LNCaP clone FGC (cell line): ENCODE measurements around the gene TUNAR.

Experiments used
- DNase-seq: peaks from one replicate; pipeline ENCODE4 v3.0.0-alpha.2; 2011; ENCODE audit warnings: low read depth
- H3K4me3 ChIP-seq: 2 replicates; pipeline ENCODE4 v1.5.1; 2011; ENCODE audit warnings: mild to moderate bottlenecking, low read depth, low read length, control low read depth
- TF ChIP-seq, protein P1 (sequence below): IDR thresholded peaks from 2 replicates; pipeline ENCODE4 v1.5.1; 2012; ENCODE audit warnings: mild to moderate bottlenecking; ENCODE audit not compliant: control insufficient read depth, insufficient read depth; ENCODE audit errors: extremely low read depth

TUNAR gene

DNA sequence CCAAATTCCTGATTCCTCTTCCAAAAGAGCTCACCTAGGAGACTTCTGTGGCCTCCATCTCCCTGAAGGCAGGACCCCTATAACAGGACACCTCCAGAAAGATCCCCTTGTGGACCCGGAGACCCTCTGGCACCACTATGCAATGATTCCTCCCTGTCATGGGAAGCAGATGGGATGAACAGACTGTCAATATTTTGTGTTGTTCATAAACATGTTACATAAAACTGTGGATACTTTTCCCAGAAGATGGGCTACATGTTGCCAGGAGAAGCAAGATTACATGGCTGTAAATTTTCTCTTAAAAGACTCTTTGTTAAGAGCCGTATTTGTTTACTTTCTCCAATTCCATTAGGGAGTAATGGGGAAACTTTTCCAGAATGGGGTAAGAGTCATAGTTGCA lies 52.1 kb downstream of the TUNAR start:
- H3K4me3 ChIP-seq, result no peak overlapping the region
- DNase-seq, result no peak
- TF ChIP-seq, protein P1, sequence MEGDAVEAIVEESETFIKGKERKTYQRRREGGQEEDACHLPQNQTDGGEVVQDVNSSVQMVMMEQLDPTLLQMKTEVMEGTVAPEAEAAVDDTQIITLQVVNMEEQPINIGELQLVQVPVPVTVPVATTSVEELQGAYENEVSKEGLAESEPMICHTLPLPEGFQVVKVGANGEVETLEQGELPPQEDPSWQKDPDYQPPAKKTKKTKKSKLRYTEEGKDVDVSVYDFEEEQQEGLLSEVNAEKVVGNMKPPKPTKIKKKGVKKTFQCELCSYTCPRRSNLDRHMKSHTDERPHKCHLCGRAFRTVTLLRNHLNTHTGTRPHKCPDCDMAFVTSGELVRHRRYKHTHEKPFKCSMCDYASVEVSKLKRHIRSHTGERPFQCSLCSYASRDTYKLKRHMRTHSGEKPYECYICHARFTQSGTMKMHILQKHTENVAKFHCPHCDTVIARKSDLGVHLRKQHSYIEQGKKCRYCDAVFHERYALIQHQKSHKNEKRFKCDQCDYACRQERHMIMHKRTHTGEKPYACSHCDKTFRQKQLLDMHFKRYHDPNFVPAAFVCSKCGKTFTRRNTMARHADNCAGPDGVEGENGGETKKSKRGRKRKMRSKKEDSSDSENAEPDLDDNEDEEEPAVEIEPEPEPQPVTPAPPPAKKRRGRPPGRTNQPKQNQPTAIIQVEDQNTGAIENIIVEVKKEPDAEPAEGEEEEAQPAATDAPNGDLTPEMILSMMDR, result no peak

DNA sequence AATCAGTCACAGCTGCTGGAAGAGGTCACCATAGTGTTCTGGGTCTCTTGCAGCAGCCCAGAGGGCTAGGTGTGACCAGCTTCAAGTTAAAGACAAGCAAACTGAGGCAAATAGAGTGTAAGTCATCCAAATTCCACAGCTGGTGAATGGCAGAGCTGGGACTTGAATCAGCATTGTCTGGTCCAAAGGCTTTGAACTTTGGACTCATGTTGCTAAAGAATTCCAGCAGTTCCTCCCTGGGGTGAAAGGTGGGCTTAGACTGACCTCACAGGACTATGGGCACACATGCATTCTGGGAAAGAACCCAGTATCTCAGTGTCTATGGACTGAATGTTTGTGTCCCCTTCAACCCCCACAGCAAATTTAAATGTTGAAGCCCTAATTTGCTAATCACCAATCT lies 54.8 kb downstream of the TUNAR start:
- no peak overlapping the region for H3K4me3 ChIP-seq
- TF ChIP-seq, protein P1, result no peak

GRCh38 chr14:95935228-95935822 lies 58.7 kb downstream of the TUNAR start:
- no peak for DNase-seq
- TF ChIP-seq, protein P1, result no peak
- H3K4me3 ChIP-seq, result no peak overlapping the region

More for the DNA sequence above, 54.8 kb downstream of the TUNAR start:
- DNase-seq, result no peak

DNA sequence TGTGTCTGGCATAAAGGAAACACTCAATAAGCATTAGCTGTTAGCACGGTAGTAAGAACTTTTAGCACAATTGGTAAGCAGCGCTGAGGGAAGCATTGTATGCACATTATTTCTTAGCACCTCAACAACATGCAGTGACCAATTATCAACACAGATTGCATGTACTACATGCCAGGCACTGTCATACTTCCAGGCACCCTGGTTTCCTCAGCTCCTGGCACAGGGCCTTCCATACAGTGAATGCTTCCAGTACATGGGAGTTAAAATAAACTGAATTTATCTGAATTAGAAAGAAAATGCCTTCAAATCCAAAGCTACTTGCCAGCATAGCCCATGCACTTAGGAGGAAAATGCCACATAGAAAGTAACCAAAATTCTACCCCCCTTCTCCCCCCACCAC lies 59.4 kb downstream of the TUNAR start:
- TF ChIP-seq, protein P1, result no peak
- no peak for DNase-seq
- H3K4me3 ChIP-seq, result no peak overlapping the region

- TF ChIP-seq, protein P1, result no peak
- no peak for DNase-seq
These were observed 62.7 kb downstream of the TUNAR start for GRCh38 chr14:95939335-95939734.

GRCh38 chr14:95941897-95942296 lies 65.3 kb downstream of the TUNAR start:
- no peak overlapping the region for H3K4me3 ChIP-seq
- DNase-seq, result no peak
- TF ChIP-seq, protein P1, result no peak

More at GRCh38 chr14:95939335-95939734, 62.7 kb downstream of the TUNAR start:
- no peak overlapping the region for H3K4me3 ChIP-seq

DNA sequence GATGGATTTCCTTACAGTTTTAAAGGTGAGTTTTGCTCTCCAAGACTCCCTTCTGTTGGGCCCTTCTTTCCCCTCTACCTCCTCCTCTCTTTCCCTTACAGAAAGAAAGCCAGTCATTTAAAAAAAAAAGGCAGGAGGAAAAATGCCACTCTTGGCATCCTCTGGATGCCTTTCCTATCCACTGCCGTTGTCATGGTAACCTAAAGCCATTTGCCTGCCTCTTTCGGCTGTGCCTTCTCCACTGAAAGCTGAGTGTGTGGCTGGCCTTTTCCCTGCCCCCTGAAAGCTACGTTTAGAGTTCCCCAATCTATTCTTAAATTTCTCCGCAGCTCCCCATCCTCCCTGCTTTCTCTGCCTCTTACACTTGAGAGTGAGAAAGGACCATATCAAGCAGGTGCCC lies 67.1 kb downstream of the TUNAR start:
- DNase-seq, result no peak
- no peak overlapping the region for H3K4me3 ChIP-seq
- TF ChIP-seq, protein P1, result no peak
